ENCODE data around the gene DMXL1.
"Not testable (repeated sequence)": the region's sequence is repeated elsewhere in the genome, so short reads cannot be mapped to it uniquely, and the experiment has no call there.

Gene DMXL1

DNA sequence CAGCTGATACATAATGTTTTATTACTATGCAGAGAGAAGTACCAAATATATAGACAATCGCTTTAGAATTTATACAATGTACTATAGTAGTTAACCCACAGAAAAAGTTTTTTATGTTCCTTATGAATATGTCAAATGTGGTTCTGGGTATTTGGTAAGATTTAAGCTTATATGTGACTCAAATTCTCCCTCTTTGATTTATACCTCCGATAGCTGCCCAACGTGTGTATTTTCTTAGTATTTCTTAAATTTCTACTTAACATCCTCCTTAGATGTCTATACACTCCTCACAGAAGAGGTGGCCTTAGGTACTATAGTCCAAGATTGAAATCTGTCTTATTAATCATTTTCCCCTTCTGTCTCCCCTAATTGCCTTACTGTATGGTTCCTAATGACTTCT lies 146.3 kb downstream of the DMXL1 start:
- FAIRE-seq, result no peak

GRCh38 chr5:119218830-119219782 lies 148.2 kb downstream of the DMXL1 start:
- FAIRE-seq, result no peak

GRCh38 chr5:119220576-119221197 lies 149.8 kb downstream of the DMXL1 start:
- no peak for FAIRE-seq

DNA sequence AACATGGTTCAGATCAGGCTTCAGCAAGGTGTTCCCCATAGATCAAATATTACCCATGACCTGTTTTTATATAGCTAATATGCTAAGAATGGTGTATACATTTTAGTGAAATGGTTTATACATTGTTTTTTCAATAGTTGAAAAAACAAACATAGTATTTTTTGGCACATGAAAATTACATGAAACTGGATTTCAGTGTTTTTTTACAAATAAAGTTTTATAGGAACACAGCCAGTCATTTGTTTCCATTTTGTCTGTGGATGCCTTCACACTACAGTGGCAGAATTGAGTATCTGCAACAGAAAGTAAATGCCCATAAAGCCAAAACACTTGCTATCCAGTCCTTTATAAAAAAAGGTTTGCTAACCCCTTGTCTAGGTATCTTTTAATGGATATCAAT lies 150.4 kb downstream of the DMXL1 start:
- FAIRE-seq, result no peak

GRCh38 chr5:119229950-119230349 lies 159.1 kb downstream of the DMXL1 start:
- FAIRE-seq, result no peak

- peak; percentile 50 for FAIRE-seq
Measured at GRCh38 chr5:119238265-119239118, 167.6 kb downstream of the DMXL1 start.

DNA sequence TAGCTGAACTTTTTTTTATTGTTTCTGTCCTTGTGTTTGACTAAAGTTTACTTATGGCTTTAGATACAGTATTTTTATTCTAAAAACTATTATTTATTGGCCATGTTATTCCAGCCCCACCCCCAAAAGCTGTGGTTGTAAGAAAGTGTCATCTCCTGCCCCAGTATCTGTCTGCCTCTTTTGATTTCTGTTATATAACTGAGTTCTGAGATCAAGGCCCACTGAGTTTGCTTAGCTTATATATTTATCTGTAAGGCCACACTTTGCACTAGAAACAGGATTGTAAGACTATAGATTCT lies 168.2 kb downstream of the DMXL1 start:
- FAIRE-seq, result no peak

GRCh38 chr5:119239826-119240225 lies 168.9 kb downstream of the DMXL1 start:
- not testable (repeated sequence) for FAIRE-seq

- no peak for FAIRE-seq
Measured at GRCh38 chr5:119243888-119244287, 173.0 kb downstream of the DMXL1 start.

GRCh38 chr5:119250946-119251901 lies 180.3 kb downstream of the DMXL1 start:
- no peak for FAIRE-seq

- FAIRE-seq, result no peak
Measured at GRCh38 chr5:119255571-119256356, 184.9 kb downstream of the DMXL1 start.

- no peak for FAIRE-seq
Measured at GRCh38 chr5:119257613-119258012, 186.7 kb downstream of the DMXL1 start.

DNA sequence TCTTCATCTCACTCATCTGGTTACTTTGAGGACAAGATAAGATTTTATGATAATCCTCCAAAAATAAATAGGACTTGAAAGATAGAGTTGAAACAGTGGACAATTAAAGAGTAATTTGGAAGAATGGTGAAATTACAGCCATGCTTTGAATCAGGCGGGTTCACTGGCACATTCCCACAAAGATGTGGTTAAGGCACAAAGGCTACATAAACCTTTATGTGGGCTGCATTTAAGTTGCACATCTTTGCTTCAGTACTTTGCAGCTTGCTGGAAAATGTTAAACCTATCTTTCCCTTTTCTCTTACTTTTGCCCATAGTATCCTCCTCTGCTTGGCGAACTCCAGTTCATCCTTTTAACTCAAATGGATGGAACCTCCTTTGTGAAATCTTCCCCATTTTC lies 192.8 kb downstream of the DMXL1 start:
- FAIRE-seq, result no peak

GRCh38 chr5:119264186-119264585 lies 193.3 kb downstream of the DMXL1 start:
- no peak for FAIRE-seq

DNA sequence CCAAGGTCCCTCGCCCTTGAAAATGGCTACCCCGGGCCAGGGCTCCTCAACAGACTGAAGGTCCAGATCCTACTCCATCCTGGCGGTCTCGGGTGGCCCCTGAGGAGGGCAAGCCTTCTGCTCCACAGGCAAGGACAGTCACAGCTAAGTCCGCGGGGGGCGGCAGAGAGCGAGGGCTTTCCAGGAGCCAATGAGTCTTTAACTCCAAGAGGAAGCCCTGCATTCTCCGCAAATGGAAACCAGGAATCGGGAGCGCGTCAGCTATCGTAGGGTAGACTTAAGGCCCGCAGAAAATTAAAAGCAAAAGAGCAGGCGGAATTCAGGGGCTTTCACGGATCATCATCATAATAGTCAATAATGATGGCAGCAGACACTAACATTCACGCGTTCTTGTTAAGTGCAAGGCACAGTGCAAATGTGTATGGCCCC lies 197.1 kb downstream of the DMXL1 start:
- FAIRE-seq, result peak; percentile 85

DNA sequence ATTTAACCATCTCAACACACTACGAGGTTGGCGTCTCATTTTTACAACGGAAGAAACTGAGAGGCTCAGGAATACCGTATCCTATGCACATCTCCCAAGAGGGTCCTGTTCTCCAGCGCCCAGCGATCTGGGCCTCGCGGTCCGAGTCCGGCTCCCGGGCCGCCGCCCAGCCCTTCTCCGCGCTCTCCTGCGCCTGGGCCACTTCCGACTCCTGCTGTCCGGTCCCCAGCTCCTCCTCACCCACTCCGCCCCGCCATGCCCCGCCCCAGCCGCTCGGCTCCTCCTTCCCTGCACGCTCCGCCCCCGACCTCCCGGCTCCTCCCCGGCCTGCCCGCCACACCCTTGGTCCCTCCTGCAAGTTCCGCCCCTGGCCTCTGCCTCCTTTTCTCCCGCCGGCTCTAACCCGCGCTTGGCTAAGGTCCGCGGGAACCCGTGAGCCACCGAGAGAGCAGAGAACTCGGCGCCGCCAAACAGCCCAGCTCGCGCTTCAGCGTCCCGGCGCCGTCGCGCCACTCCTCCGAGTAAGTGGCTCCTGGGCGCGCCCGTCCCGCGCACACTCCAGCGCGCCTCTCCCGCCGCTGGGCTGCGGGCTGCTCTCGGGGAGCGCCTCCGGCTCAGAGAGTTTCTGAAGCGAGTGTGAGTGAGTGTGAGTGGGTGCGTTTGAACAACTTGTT lies 197.6 kb downstream of the DMXL1 start:
- FAIRE-seq, result no peak

DNA sequence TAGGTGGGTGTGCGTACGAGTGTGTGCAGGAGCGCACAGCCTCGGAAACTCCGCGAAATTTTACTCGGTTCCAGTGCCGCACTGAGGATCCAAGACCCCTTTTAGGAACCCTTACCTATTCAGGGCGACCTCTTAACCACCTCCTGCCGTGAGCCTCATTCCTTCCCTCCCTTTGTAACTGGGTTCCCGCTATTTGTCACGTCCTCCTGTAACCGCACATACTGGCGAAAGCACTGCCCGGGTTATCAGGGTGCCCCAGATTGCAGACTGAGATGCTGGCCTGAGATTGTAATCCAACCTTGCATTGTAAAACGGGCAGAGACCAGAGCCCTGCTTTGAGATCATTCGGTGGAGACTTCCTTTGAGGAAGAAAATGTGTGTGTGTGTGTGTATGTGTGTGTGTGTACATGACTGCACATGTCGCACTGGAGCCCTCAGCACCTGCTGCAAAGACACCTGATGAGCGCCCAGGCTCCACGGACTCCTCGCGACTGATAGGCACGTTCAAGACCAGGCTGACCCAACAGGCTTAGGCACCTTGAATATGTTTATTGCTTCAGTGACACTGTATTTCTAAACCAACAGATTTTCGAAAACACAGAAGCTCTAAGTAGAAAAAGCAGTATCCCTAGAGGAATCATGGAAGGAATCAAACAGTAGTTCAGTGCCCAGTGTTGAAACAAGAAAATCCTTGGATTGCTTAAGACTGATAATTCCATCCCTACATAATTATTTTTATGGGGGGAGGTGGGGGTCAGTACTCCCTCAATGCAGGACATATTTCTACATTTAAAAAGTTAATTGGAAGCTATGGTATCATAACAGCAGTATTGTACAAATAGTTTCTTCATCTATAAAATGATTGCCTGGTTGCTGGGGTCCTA lies 198.4 kb downstream of the DMXL1 start:
- no peak for FAIRE-seq

- no peak for FAIRE-seq
Measured at GRCh38 chr5:119270121-119270565, 199.3 kb downstream of the DMXL1 start.

GRCh38 chr5:119270960-119271757 lies 200.3 kb downstream of the DMXL1 start:
- FAIRE-seq, result no peak
